Trophoblast cell (in vitro differentiated cells and primary cell): ENCODE measurements around the gene IL17REL.
"Not testable (repeated sequence)": the region's sequence is repeated elsewhere in the genome, so short reads cannot be mapped to it uniquely, and the experiment has no call there.

Source experiments
- DNase-seq, 2 donors: peaks; one replicate each; pipeline ENCODE4 v3.0.0-alpha.2; 2016
- H2AFZ ChIP-seq: 2 replicates; pipeline ENCODE4 v1.6.1; 2013; ENCODE audit warnings: low read length, moderate library complexity, mild to moderate bottlenecking; ENCODE audit not compliant: insufficient read depth, poor library complexity
- H2AK5ac ChIP-seq: 2 replicates; pipeline ENCODE4 v1.6.1; 2013; ENCODE audit warnings: mild to moderate bottlenecking, low read length
- H2BK120ac ChIP-seq: 2 replicates; pipeline ENCODE4 v1.6.1; 2013; ENCODE audit warnings: low read length, mild to moderate bottlenecking, moderate library complexity; ENCODE audit not compliant: insufficient read depth, poor library complexity
- H2BK12ac ChIP-seq: 2 replicates; pipeline ENCODE4 v1.6.1; 2013; ENCODE audit warnings: mild to moderate bottlenecking, low read length, moderate library complexity
- H2BK5ac ChIP-seq: 2 replicates; pipeline ENCODE4 v1.6.1; 2013; ENCODE audit warnings: low read length, low read depth, moderate library complexity, mild to moderate bottlenecking; ENCODE audit not compliant: poor library complexity
- H3K14ac ChIP-seq: 2 replicates; pipeline ENCODE4 v1.6.1; 2013; ENCODE audit warnings: mild to moderate bottlenecking, low read length
- H3K18ac ChIP-seq: 2 replicates; pipeline ENCODE4 v1.6.1; 2013; ENCODE audit warnings: mild to moderate bottlenecking, low read length
- H3K23ac ChIP-seq: 2 replicates; pipeline ENCODE4 v1.6.1; 2013; ENCODE audit warnings: low read length
- H3K27ac ChIP-seq: 2 replicates; pipeline ENCODE4 v1.5.1; 2013; ENCODE audit warnings: low read depth, mild to moderate bottlenecking, inconsistent platforms, low read length, moderate library complexity
- H3K27me3 ChIP-seq: 2 replicates; pipeline ENCODE4 v1.6.1; 2013; ENCODE audit warnings: inconsistent platforms, mild to moderate bottlenecking, low read length, moderate library complexity; ENCODE audit not compliant: insufficient read depth
- H3K36me3 ChIP-seq, 2 experiments: 1 replicate in 1 of 2; 2 replicates in 1 of 2; pipeline ENCODE4 v1.6.1; 2013; ENCODE audit warnings: low read length in 2 of 2, mild to moderate bottlenecking in 2 of 2, moderate library complexity in 1 of 2; ENCODE audit not compliant: insufficient read depth in 2 of 2, control insufficient read depth in 1 of 2
- H3K4ac ChIP-seq: 2 replicates; pipeline ENCODE4 v1.6.1; 2013; ENCODE audit warnings: low read depth, mild to moderate bottlenecking, low read length, moderate library complexity
- H3K4me1 ChIP-seq, 2 experiments: 1 replicate in 1 of 2; 2 replicates in 1 of 2; pipeline ENCODE4 v1.6.1; 2013; ENCODE audit warnings: low read length in 2 of 2, mild to moderate bottlenecking in 2 of 2, moderate library complexity in 1 of 2; ENCODE audit not compliant: insufficient read depth in 2 of 2, control insufficient read depth in 1 of 2
- H3K4me2 ChIP-seq: 2 replicates; pipeline ENCODE4 v1.6.1; 2013; ENCODE audit warnings: inconsistent platforms, mild to moderate bottlenecking, low read length, moderate library complexity
- H3K4me3 ChIP-seq: 2 replicates; pipeline ENCODE4 v1.5.1; 2013; ENCODE audit warnings: mild to moderate bottlenecking, low read depth, low read length, inconsistent platforms
- H3K79me1 ChIP-seq: one replicate; pipeline ENCODE4 v1.6.1; 2013; ENCODE audit warnings: low read length
- H3K79me2 ChIP-seq: 2 replicates; pipeline ENCODE4 v1.6.1; 2013; ENCODE audit warnings: low read length, mild to moderate bottlenecking; ENCODE audit not compliant: control insufficient read depth, insufficient read depth, poor library complexity
- H3K9ac ChIP-seq: 2 replicates; pipeline ENCODE4 v1.6.1; 2013; ENCODE audit warnings: mild to moderate bottlenecking, low read length
- H3K9me3 ChIP-seq: 2 replicates; pipeline ENCODE4 v1.6.1; 2013; ENCODE audit warnings: low read depth, mild to moderate bottlenecking, control low read depth, inconsistent platforms, low read length; ENCODE audit not compliant: insufficient read depth
- H4K12ac ChIP-seq: 2 replicates; pipeline ENCODE4 v1.6.1; 2013; ENCODE audit warnings: low read depth, mild to moderate bottlenecking, low read length, moderate library complexity
- H4K8ac ChIP-seq: 2 replicates; pipeline ENCODE4 v1.6.1; 2013; ENCODE audit warnings: low read depth, mild to moderate bottlenecking, low read length, moderate library complexity
- H4K91ac ChIP-seq: one replicate; pipeline ENCODE4 v1.6.1; 2013; ENCODE audit warnings: low read depth, mild to moderate bottlenecking, low read length, moderate library complexity
- WGBS: extraction: QIAGEN DNeasy Blood & Tissue Kit; methylation state at CpG from one replicate; pipeline ENCODE4 v1.1.7; 2013; ENCODE audit warnings: missing lambda C conversion rate; ENCODE audit not compliant: insufficient read length, insufficient coverage; ENCODE audit errors: extremely low coverage; 5-methylcytosine and 5-hydroxymethylcytosine counted together

IL17REL gene

GRCh38 chr22:49983148-49984042, 29.2 kb downstream of the IL17REL start:
- no peak overlapping the region for H4K8ac ChIP-seq
- H3K9ac ChIP-seq: no peak overlapping the region
- H4K12ac ChIP-seq: no peak overlapping the region
- no peaks in the 10 kb centered on the region for H3K79me2 ChIP-seq
- WGBS: no CpG with 5 or more reads among the region's 90 CpGs
- no peak overlapping the region for H3K4me3 ChIP-seq
- peak overlapping the region; percentile 13 for H3K4me2 ChIP-seq
- no peak overlapping the region for H2BK12ac ChIP-seq
- H3K18ac ChIP-seq: no peak overlapping the region
- H2BK5ac ChIP-seq: no peak overlapping the region
- H3K4ac ChIP-seq: no peak overlapping the region
- no peak overlapping the region for H3K23ac ChIP-seq
- no peak for DNase-seq
- peaks cover 3 to 4% of the 10 kb centered on the region in 2 experiments for H3K4me1 ChIP-seq
- no peaks in the 10 kb centered on the region for H3K36me3 ChIP-seq
- peaks cover 10% of the 10 kb centered on the region for H3K27me3 ChIP-seq
- no peak overlapping the region for H2BK120ac ChIP-seq
- no peak overlapping the region for H2AFZ ChIP-seq
- H2AK5ac ChIP-seq: no peak overlapping the region
- no peak overlapping the region for H4K91ac ChIP-seq
- H3K27ac ChIP-seq: no peak overlapping the region
- no peak overlapping the region for H3K14ac ChIP-seq
- H3K79me1 ChIP-seq: no peaks in the 10 kb centered on the region
- peaks cover 10% of the 10 kb centered on the region for H3K9me3 ChIP-seq

DNA sequence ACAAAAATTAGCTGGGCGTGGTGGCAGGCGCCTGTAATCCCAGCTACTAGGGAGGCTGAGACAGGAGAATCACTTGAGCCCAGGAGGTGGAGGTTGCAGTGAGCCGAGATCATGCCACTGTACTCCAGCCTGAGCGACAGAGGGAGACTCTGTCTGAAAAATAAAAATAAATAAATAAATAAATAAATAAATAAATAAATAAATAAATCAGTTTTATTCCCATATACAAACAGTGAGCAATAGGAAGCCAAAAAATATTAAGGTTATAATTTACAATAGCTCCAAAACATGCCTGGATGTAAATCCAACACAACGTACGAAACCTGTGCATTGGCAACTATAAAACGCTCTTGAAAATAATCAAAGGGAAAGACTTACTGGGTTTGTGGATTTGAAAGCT, 30.8 kb downstream of the IL17REL start:
- H3K9me3 ChIP-seq, H2BK120ac ChIP-seq, H3K4ac ChIP-seq, DNase-seq, H3K4me1 ChIP-seq, H2AK5ac ChIP-seq, H3K79me2 ChIP-seq, H3K4me3 ChIP-seq, H3K27ac ChIP-seq, H2BK5ac ChIP-seq, H2BK12ac ChIP-seq, H3K36me3 ChIP-seq, H3K23ac ChIP-seq, H3K79me1 ChIP-seq, H3K4me2 ChIP-seq, H3K14ac ChIP-seq, H3K18ac ChIP-seq, H4K8ac ChIP-seq, H4K12ac ChIP-seq, H3K9ac ChIP-seq, H2AFZ ChIP-seq, H4K91ac ChIP-seq: not testable (repeated sequence)
- WGBS: no CpG with 5 or more reads among the region's 7 CpGs
- peaks cover 10% of the 10 kb centered on the region for H3K27me3 ChIP-seq

- Histone ChIP-seq H3K79me2 (no peaks in the 10 kb centered on the region), H2BK12ac (no peak overlapping the region), H3K4me3 (no peak overlapping the region), H3K4ac (no peak overlapping the region), H3K9me3 (peaks cover 9% of the 10 kb centered on the region), H2BK5ac (no peak overlapping the region), H3K4me1 (peaks cover 3 to 4% of the 10 kb centered on the region in 2 experiments), H3K36me3 (no peaks in the 10 kb centered on the region), H4K8ac (no peak overlapping the region), H4K12ac (no peak overlapping the region), H3K18ac (no peak overlapping the region), H3K14ac (no peak overlapping the region), H3K9ac (no peak overlapping the region), H3K4me2 (no peak overlapping the region), H2BK120ac (no peak overlapping the region), H3K27me3 (peaks cover 10% of the 10 kb centered on the region), H2AK5ac (no peak overlapping the region), H3K27ac (no peak overlapping the region), H3K23ac (no peak overlapping the region), H4K91ac (no peak overlapping the region), H3K79me1 (no peaks in the 10 kb centered on the region), H2AFZ (no peak overlapping the region)
- WGBS: no CpG with 5 or more reads among the region's 7 CpGs
- peak; percentile 42 to 76 for DNase-seq
Observed at GRCh38 chr22:49979587-49980264, 32.8 kb downstream of the IL17REL start.

GRCh38 chr22:49977578-49977977, 35.0 kb downstream of the IL17REL start:
- H3K27me3 ChIP-seq: no peaks in the 10 kb centered on the region
- no peak overlapping the region for H3K4me3 ChIP-seq
- no peak overlapping the region for H3K18ac ChIP-seq
- no peak overlapping the region for H3K27ac ChIP-seq
- H2AK5ac ChIP-seq: no peak overlapping the region
- H3K9me3 ChIP-seq: peaks cover 7% of the 10 kb centered on the region
- no peak overlapping the region for H2BK120ac ChIP-seq
- H3K4ac ChIP-seq: no peak overlapping the region
- no peaks in the 10 kb centered on the region for H3K79me2 ChIP-seq
- H3K4me1 ChIP-seq: no peaks in the 10 kb centered on the region
- no peak overlapping the region for H3K9ac ChIP-seq
- no peaks in the 10 kb centered on the region for H3K79me1 ChIP-seq
- no peaks in the 10 kb centered on the region for H3K36me3 ChIP-seq
- H4K12ac ChIP-seq: no peak overlapping the region
- H3K23ac ChIP-seq: no peak overlapping the region
- no peak overlapping the region for H4K91ac ChIP-seq
- H3K4me2 ChIP-seq: no peak overlapping the region
- no peak overlapping the region for H3K14ac ChIP-seq
- no CpG with 5 or more reads among the region's 14 CpGs for WGBS
- DNase-seq: no peak
- H2AFZ ChIP-seq: no peak overlapping the region
- no peak overlapping the region for H4K8ac ChIP-seq
- H2BK5ac ChIP-seq: no peak overlapping the region
- H2BK12ac ChIP-seq: no peak overlapping the region
